ENCODE measurements around the gene TCOF1.

GRCh38 chr5:150412319-150413175 is 55.0 kb downstream of the TCOF1 start, which contains the start of gene CD74:
- peak; percentile 29 for TF ChIP-seq POLR2A (IDR thresholded peaks at IDR 0.05; ENCODE audit: low read depth)
- peak; percentile 61 to 88 for TF ChIP-seq POLR2AphosphoS5 (IDR thresholded peaks at IDR 0.05)

Measured in esophagus muscularis mucosa (tissue), 2 donors.